Uterus (tissue), 4 donors: Measurements from ENCODE around the gene TRIM52. TPM values are rescaled to one million over a fixed set of nuclear protein-coding genes. Genes with fewer than 3 reads are reported as not detected.
A peak's percentile ranks its signal among the peaks of the same experiment; 100 is the strongest.

Experiments used
- DNase-seq, 2 donors: peaks; one replicate each; pipeline ENCODE4 v3.0.0-alpha.2; 2019 to 2020
- H3K27ac ChIP-seq, 2 donors: fragments of 200-600 bp; sonication (generic); 1 replicate in 1 of 2; 2 replicates in 1 of 2; pipeline ENCODE4 v1.5.1; 2016 to 2018
- H3K27me3 ChIP-seq, 2 donors: fragments of 200-600 bp; sonication (generic); one replicate each; pipeline ENCODE4 v1.5.1; 2018 to 2019; ENCODE audit warnings: control low read depth in 1 of 2
- H3K36me3 ChIP-seq, 2 donors: fragments of 200-600 bp; sonication (generic); one replicate each; pipeline ENCODE4 v1.5.1; 2019; ENCODE audit warnings: control low read depth in 1 of 2
- H3K4me1 ChIP-seq, 2 donors: fragments of 200-600 bp; sonication (generic); one replicate each; pipeline ENCODE4 v1.5.1; 2018 to 2019; ENCODE audit warnings: control low read depth in 1 of 2
- H3K4me3 ChIP-seq, 2 donors: fragments of 200-600 bp; sonication (generic); 1 replicate in 1 of 2; 2 replicates in 1 of 2; pipeline ENCODE4 v1.5.1; 2018 to 2019; ENCODE audit warnings: mild to moderate bottlenecking in 1 of 2
- H3K9me3 ChIP-seq, 2 donors: fragments of 200-600 bp; sonication (generic); one replicate each; pipeline ENCODE4 v1.5.1; 2019; ENCODE audit warnings: control low read depth in 1 of 2
- CTCF ChIP-seq, 4 experiments: fragments of 200-600 bp in 2 of 4; fragments of 450-650 bp in 2 of 4; sonication (generic) in 2 of 4; IDR thresholded peaks; one replicate each; pipeline ENCODE4 v1.5.1; 2016 to 2019; ENCODE audit warnings: antibody characterized with exemption in 4 of 4, mild to moderate bottlenecking in 2 of 4, moderate library complexity in 1 of 4
- POLR2A ChIP-seq, 2 donors: fragments of 450-650 bp; IDR thresholded peaks; one replicate each; pipeline ENCODE4 v1.6.1; 2016; ENCODE audit warnings: antibody characterized with exemption in 2 of 2, mild to moderate bottlenecking in 1 of 2, moderate library complexity in 1 of 2
- intact Hi-C: fragments of 100-400 bp; cut with DNase I; formaldehyde crosslinking; loops from one replicate; pipeline ENCODE4 v1.15.1; 2023; ENCODE audit warnings: low total_unique reads
- total RNA-seq, 4 donors: library from RNA; depleted of rRNA in 3 of 4; stranded (reverse); fragments of >200 nt in 3 of 4; gene quantifications; one replicate each; pipeline versions ENCODE4 v1.1.0 to v1.2.4, GENCODE V29; 2014 to 2023
- donor health status: DM: yes; HTN: yes; CAD: no.

The TRIM52 gene
- total RNA-seq, 4 donors from 2014 or later: 1.2 to 22.1 (median 13.9) TPM

GRCh38 chr5:181265092-181265671 lies 4.2 kb upstream of the TRIM52 start:
- Histone ChIP-seq H3K4me1 (peaks cover under 1 to 4% of the 10 kb centered on the region in 2 donors), H3K27ac (no peak overlapping the region), H3K9me3 (no peaks in the 10 kb centered on the region), H3K27me3 (no peaks in the 10 kb centered on the region), H3K4me3 (no peak overlapping the region), H3K36me3 (no peaks in the 10 kb centered on the region)
- intact Hi-C loops: no loop called here
- TF ChIP-seq POLR2A (IDR thresholded peaks at IDR 0.05): no peak
- TF ChIP-seq CTCF (IDR thresholded peaks at IDR 0.05): no peak
- no peak for DNase-seq

DNA sequence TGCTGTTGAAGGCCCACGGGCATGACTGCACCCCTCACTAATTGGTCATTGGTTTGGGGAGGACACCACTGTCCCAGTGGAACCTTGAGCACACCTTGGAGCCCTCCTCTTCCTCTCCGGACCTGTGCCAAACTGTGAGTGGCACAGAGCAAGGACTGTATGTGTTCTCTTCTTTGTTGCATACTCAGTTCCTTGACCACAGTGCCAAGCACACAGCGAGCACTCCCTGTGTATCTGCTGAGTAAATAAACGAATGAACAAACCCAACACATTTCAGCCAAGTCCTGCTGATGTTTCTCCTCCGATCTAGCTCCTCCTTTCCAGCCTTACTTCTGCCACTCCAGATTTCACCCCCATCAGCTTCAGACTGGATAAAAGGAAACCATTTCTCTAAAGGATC lies 2.7 kb upstream of the TRIM52 start:
- Histone ChIP-seq H3K27me3 (no peaks in the 10 kb centered on the region), H3K27ac (no peak overlapping the region), H3K4me1 (peaks cover 11% of the 10 kb centered on the region in 2 donors), H3K36me3 (no peaks in the 10 kb centered on the region), H3K9me3 (no peaks in the 10 kb centered on the region), H3K4me3 (no peak overlapping the region)
- intact Hi-C loops: no loop called here
- no peak for TF ChIP-seq CTCF (IDR thresholded peaks at IDR 0.05)
- TF ChIP-seq POLR2A (IDR thresholded peaks at IDR 0.05): no peak
- DNase-seq: no peak

DNA sequence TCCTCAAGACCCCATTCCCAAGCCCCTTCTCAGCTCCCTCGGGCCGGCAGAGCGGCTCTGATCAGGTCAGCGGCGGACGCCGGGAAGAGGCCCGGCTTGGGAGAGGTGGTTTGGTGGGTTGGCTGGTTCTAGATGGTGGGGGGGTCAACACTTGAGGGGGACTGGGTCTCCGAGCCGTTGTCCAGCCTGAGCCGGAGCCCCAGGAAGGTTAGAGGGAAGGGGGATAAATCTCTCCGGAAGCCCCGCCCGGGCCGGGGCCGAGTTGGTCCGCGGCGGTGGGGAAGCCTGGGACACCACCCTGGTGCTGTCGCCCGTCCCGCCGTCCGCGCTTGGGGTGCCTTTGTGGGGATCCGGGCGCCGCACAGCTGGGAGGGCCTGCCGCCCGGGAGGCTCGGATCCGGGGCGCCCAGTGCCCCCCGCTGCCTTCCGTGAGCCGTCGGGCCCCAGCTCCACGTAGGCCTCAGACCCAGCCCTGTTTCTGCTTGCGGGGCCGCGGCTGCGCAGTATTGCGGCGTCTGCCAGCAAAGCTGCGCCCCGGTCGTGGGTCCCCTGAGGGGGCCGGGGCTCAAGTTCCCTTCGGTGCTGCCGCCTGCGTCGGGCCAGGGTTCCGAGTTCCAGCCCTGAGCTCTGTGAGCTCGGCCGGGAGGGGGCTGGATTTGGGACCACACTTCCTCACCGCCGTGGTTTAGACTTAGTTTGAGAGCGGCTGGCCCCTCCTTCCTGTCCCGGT lies 542 bp upstream of the TRIM52 start:
- peak overlapping the region; percentile 60 to 80 for H3K4me3 ChIP-seq
- intact Hi-C loops: no loop called here
- H3K4me1 ChIP-seq: peaks cover 11% of the 10 kb centered on the region in 2 donors
- DNase-seq: peak; percentile 62 to 63
- TF ChIP-seq POLR2A (IDR thresholded peaks at IDR 0.05) (peak in 1 of 2 donors; percentile 38), CTCF (IDR thresholded peaks at IDR 0.05) (no peak)
- peak overlapping the region; percentile 86 to 95 for H3K27ac ChIP-seq
- H3K27me3 ChIP-seq: no peaks in the 10 kb centered on the region
- no peaks in the 10 kb centered on the region for H3K9me3 ChIP-seq
- no peaks in the 10 kb centered on the region for H3K36me3 ChIP-seq

- intact Hi-C loops: no loop called here
- no peaks in the 10 kb centered on the region for H3K27me3 ChIP-seq
- TF ChIP-seq CTCF (IDR thresholded peaks at IDR 0.05) (no peak), POLR2A (IDR thresholded peaks at IDR 0.05) (no peak)
- peaks cover 11% of the 10 kb centered on the region in 2 donors for H3K4me1 ChIP-seq
- peak overlapping the region; percentile 86 to 95 for H3K27ac ChIP-seq
- H3K36me3 ChIP-seq: no peaks in the 10 kb centered on the region
- H3K9me3 ChIP-seq: no peaks in the 10 kb centered on the region
- DNase-seq: no peak
- peak overlapping the region; percentile 60 to 80 for H3K4me3 ChIP-seq
Measured at GRCh38 chr5:181259974-181260719, 796 bp downstream of the TRIM52 start.

DNA sequence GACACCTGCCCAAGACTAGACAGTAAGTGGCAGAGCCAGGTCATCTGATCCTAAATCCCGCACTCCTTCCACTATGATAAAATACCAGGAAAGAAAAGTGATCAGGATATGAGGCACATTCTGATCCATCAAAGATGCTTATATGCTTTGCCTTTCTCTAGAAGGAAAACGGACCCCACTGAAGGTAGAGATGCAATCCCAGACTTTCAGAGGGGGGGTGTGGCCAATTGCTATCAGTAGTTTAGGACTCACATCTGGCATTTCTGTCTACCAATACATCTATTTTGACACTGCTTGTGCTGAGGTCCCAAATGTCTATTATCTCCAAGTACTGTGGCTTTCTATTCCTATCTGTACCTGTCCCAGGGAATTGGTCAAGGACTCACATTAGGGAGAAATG lies 1.7 kb downstream of the TRIM52 start:
- H3K4me3 ChIP-seq: peak overlapping the region; percentile 60 to 80
- peaks cover 11% of the 10 kb centered on the region in 2 donors for H3K4me1 ChIP-seq
- H3K36me3 ChIP-seq: no peaks in the 10 kb centered on the region
- peak overlapping the region; percentile 86 to 95 for H3K27ac ChIP-seq
- no peak for DNase-seq
- H3K9me3 ChIP-seq: no peaks in the 10 kb centered on the region
- no peaks in the 10 kb centered on the region for H3K27me3 ChIP-seq
- intact Hi-C loops: no loop called here
- TF ChIP-seq POLR2A (IDR thresholded peaks at IDR 0.05): no peak
- no peak for TF ChIP-seq CTCF (IDR thresholded peaks at IDR 0.05)
